Measurements from ENCODE around the gene ARHGAP32.

DNA sequence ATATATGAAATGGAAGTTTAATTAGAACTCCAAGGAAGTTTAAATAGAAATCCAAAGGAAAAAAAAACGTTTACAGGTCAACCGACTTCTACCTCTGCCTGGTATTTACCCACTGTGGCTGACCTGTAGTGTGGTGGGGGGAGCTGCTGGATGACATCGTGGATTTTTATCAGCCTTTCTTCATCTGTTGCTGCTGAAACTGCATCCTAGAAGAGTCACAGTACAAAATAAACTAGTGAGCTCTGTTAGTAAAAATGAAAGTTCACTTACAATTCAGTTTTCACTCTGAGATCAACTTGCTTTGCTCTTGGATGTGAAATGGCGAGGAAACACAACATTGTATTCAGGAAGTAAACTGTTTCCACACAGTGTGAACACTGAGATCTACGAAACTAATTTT is 206.2 kb downstream of the ARHGAP32 start:
- TF ChIP-seq POLR2A (IDR thresholded peaks at IDR 0.05) = no peak
- TF ChIP-seq, protein P1, sequence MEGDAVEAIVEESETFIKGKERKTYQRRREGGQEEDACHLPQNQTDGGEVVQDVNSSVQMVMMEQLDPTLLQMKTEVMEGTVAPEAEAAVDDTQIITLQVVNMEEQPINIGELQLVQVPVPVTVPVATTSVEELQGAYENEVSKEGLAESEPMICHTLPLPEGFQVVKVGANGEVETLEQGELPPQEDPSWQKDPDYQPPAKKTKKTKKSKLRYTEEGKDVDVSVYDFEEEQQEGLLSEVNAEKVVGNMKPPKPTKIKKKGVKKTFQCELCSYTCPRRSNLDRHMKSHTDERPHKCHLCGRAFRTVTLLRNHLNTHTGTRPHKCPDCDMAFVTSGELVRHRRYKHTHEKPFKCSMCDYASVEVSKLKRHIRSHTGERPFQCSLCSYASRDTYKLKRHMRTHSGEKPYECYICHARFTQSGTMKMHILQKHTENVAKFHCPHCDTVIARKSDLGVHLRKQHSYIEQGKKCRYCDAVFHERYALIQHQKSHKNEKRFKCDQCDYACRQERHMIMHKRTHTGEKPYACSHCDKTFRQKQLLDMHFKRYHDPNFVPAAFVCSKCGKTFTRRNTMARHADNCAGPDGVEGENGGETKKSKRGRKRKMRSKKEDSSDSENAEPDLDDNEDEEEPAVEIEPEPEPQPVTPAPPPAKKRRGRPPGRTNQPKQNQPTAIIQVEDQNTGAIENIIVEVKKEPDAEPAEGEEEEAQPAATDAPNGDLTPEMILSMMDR (IDR thresholded peaks at IDR 0.05) = no peak
